Ascending aorta (tissue), 2 donors: Measurements from ENCODE around the gene UXS1. TPM values are rescaled to one million over a fixed set of nuclear protein-coding genes. Genes with fewer than 3 reads are reported as not detected.
"Not testable (repeated sequence)": the region's sequence is repeated elsewhere in the genome, so short reads cannot be mapped to it uniquely, and the experiment has no call there.

Experiments
- DNase-seq, 2 donors: peaks; one replicate each; pipeline ENCODE4 v3.0.0-alpha.2; 2019; ENCODE audit warnings: low spot score in 2 of 2
- H3K27ac ChIP-seq, 2 donors: fragments of 200-600 bp; sonication (generic); one replicate each; pipeline ENCODE4 v1.5.1; 2016 to 2017; ENCODE audit warnings: mild to moderate bottlenecking in 1 of 2
- H3K27me3 ChIP-seq: fragments of 200-600 bp; sonication (generic); one replicate; pipeline ENCODE4 v1.5.1; 2017
- H3K36me3 ChIP-seq, 2 donors: fragments of 200-600 bp; sonication (generic); one replicate each; pipeline ENCODE4 v1.5.1; 2016
- H3K4me1 ChIP-seq, 2 donors: fragments of 200-600 bp; sonication (generic); one replicate each; pipeline ENCODE4 v1.5.1; 2016 to 2017; ENCODE audit warnings: mild to moderate bottlenecking in 1 of 2
- H3K4me3 ChIP-seq, 2 donors: fragments of 200-600 bp; sonication (generic); one replicate each; pipeline ENCODE4 v1.5.1; 2016 to 2017; ENCODE audit warnings: mild to moderate bottlenecking in 1 of 2
- H3K9me3 ChIP-seq, 2 donors: fragments of 200-600 bp; sonication (generic); one replicate each; pipeline ENCODE4 v1.5.1; 2016
- CTCF ChIP-seq, 3 experiments: fragments of 200-600 bp in 2 of 3; fragments of 450-650 bp in 1 of 3; sonication (generic) in 2 of 3; IDR thresholded peaks; one replicate each; pipeline ENCODE4 v1.5.1; 2016 to 2019; ENCODE audit warnings: antibody characterized with exemption in 3 of 3, mild to moderate bottlenecking in 1 of 3, moderate library complexity in 1 of 3
- intact Hi-C: fragments of 100-400 bp; cut with DNase I; formaldehyde crosslinking; loops from one replicate; pipeline ENCODE4 v1.15.1; 2023
- total RNA-seq: library from RNA; depleted of rRNA; stranded (reverse); fragments of >200 nt; gene quantifications from one replicate; pipeline ENCODE4 v1.1.0, GENCODE V29; 2016

Gene UXS1
- total RNA-seq, 1 donor from 2014 or later: 146 TPM

DNA sequence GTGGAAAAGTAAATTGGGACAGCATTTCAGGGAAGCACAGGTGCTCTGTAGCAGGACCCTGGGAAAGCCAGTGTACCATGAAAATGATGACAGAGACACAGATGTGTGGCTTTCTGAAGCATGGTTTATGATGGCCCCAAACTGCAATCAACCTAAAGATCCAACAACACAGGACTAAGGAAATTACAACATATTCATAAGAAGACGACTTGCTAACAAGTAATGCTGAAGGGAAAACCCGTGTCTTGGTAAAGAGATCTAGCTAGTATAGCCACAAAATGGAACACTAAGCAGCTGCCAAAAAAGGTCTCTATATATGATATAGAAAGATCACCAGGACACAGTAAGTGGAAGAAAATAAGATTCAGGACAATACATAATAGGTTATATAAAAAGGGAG lies 53.2 kb downstream of the UXS1 start:
- Histone ChIP-seq H3K4me1 (peaks cover 0 to 10% of the 10 kb centered on the region in 2 donors), H3K27me3 (no peaks in the 10 kb centered on the region), H3K9me3 (no peaks in the 10 kb centered on the region), H3K27ac (no peak overlapping the region), H3K4me3 (no peak overlapping the region), H3K36me3 (no peaks in the 10 kb centered on the region)
- no peak for DNase-seq
- no peak for TF ChIP-seq CTCF (IDR thresholded peaks at IDR 0.05)
- intact Hi-C loops: no loop called here

- no peaks in the 10 kb centered on the region for H3K27me3 ChIP-seq
- peaks cover 0 to 10% of the 10 kb centered on the region in 2 donors for H3K4me1 ChIP-seq
- no peaks in the 10 kb centered on the region for H3K36me3 ChIP-seq
- H3K9me3 ChIP-seq: no peaks in the 10 kb centered on the region
- H3K27ac ChIP-seq: no peak overlapping the region
- intact Hi-C loops: no loop called here
- no peak overlapping the region for H3K4me3 ChIP-seq
- no peak for DNase-seq
- no peak for TF ChIP-seq CTCF (IDR thresholded peaks at IDR 0.05)
Measured at GRCh38 chr2:106140113-106140512, 54.0 kb downstream of the UXS1 start.

DNA sequence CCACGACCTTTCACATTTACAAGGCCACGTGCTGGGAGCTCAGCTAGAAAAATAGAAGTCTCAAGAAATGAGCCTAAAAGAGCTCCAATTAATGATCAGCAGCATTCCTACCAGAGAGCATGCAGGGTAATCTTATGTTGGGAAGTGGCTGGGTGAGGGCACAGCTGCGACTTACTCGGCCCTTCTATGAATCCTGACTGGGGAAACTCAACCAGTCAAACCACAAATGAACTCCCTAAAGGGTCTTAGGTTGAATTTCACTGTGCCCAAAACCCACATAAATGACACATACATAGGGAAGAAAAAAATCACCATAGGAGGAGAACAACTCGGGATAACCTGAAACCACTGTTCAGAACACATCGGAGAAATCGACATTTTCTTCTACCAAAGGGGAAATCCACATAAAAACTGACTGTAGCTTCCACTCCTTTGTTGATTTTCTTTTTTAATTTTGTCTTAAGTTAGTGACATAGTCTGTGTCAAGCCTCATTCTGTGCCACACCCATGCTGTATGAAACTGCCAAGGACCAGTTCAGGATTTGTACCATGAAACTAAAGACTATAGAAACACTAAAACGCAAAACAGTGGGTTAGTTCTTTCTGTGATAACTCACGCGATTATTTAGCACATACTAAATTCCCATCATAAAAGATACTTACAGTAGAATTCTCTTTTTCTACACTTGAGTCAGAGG lies 54.7 kb downstream of the UXS1 start:
- intact Hi-C loops: no loop called here
- no peaks in the 10 kb centered on the region for H3K9me3 ChIP-seq
- no peak for TF ChIP-seq CTCF (IDR thresholded peaks at IDR 0.05)
- no peaks in the 10 kb centered on the region for H3K36me3 ChIP-seq
- peak overlapping the region; percentile 25 to 26 for H3K27ac ChIP-seq
- H3K4me1 ChIP-seq: peaks cover 0 to 10% of the 10 kb centered on the region in 2 donors
- H3K27me3 ChIP-seq: no peaks in the 10 kb centered on the region
- no peak overlapping the region for H3K4me3 ChIP-seq
- DNase-seq: no peak

DNA sequence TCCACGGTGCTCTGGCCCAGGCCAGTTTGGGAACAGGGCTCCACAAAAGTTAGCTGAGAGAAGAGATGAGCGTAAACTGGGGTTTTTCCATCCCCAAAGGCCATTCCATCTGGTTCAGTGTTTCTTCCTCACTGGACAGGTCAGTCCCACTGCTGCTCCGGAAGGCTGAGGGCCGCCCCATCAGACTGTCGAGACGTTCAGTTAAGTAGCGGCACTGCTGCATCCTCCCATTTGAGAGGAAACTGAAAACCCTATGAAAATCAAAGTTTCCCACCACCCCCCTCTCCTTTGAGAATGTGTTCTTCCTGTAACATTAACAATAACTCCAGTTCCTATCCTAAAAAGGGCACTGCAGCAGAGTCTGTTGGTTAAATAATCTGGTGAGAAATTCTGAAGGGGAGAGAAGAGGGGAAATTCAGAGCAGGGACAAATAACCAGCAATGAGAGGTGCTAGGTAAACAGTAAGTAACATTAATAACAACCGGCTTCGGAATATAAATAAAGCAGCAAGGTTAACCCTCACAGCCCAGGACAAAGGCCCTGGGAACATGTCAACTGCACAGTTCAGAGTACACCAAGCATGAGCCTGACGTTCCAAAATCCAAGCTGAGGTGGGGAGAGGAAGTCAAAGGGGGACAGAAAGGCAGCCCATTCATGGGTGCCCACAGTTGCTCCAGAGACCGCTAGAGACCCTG lies 55.4 kb downstream of the UXS1 start:
- Histone ChIP-seq H3K4me3 (peak overlapping the region; percentile 8 to 36), H3K36me3 (no peaks in the 10 kb centered on the region), H3K9me3 (no peaks in the 10 kb centered on the region), H3K27ac (peak overlapping the region; percentile 25 to 26), H3K4me1 (peaks cover 0 to 10% of the 10 kb centered on the region in 2 donors), H3K27me3 (no peaks in the 10 kb centered on the region)
- DNase-seq: no peak
- no peak for TF ChIP-seq CTCF (IDR thresholded peaks at IDR 0.05)
- intact Hi-C loops: no loop called here

- Histone ChIP-seq H3K4me1 (peaks cover 0 to 10% of the 10 kb centered on the region in 2 donors), H3K27ac (peak overlapping the region; percentile 25 to 26), H3K9me3 (no peaks in the 10 kb centered on the region), H3K36me3 (no peaks in the 10 kb centered on the region), H3K27me3 (no peaks in the 10 kb centered on the region), H3K4me3 (peak overlapping the region in 1 of 2 donors; percentile 36)
- intact Hi-C loops: no loop called here
- TF ChIP-seq CTCF (IDR thresholded peaks at IDR 0.05): no peak
- DNase-seq: no peak
Measured at GRCh38 chr2:106137731-106138521, 56.2 kb downstream of the UXS1 start.

- H3K4me1 ChIP-seq, intact Hi-C loops, H3K9me3 ChIP-seq, DNase-seq, H3K4me3 ChIP-seq, H3K27me3 ChIP-seq, H3K36me3 ChIP-seq, H3K27ac ChIP-seq: not testable (repeated sequence)
Measured at GRCh38 chr2:106131192-106131591, 62.9 kb downstream of the UXS1 start.
